ENCODE measurements around the gene SOD2. TPM values are rescaled to one million over a fixed set of nuclear protein-coding genes. Genes with fewer than 3 reads are reported as not detected.
A peak's percentile ranks its signal among the peaks of the same experiment; 100 is the strongest.

Gene SOD2
- total and polyA plus RNA-seq, 11 donors = 263 to 1,000 (median 737) TPM

GRCh38 chr6:159728531-159728964, 35.5 kb upstream of the SOD2 start:
- no peak for TF ChIP-seq CTCF (IDR thresholded peaks at IDR 0.05)
- TF ChIP-seq POLR2A (IDR thresholded peaks at IDR 0.05) = no peak
- Histone ChIP-seq H3K27me3 (no peaks in the 10 kb centered on the region), H3K27ac (peak overlapping the region; percentile 95 to 100 (median 99)), H3K36me3 (peaks cover 0 to 10% (median 0%) of the 10 kb centered on the region in 9 donors), H3K4me3 (peak overlapping the region; percentile 64 to 98 (median 92)), H3K4me1 (peaks cover 3 to 66% (median 48%) of the 10 kb centered on the region in 12 donors), H3K9me3 (no peaks in the 10 kb centered on the region)
- 2 to 4% (median 2%) methylated on average over 9 of the region's 9 CpGs for WGBS, 4 donors
- DNase-seq (no peak), ATAC-seq (no peak)
- intact Hi-C loops (cut with DNase I) = loop anchor here in 7 of 10 donors (5.0 kb wide), 4 partner anchors 34 to 64 kb away; partner anchors contain the start of genes TCP1 (in 4 of the 7), ACAT2 (in 1 of the 7), MRPL18 (in 1 of the 7) and SOD2 (in 1 of the 7)

- no peaks in the 10 kb centered on the region for H3K9me3 ChIP-seq
- H3K4me1 ChIP-seq = peaks cover 3 to 59% (median 47%) of the 10 kb centered on the region in 12 donors
- TF ChIP-seq CTCF (IDR thresholded peaks at IDR 0.05) (peak in 1 of 12 donors; percentile 11), POLR2A (IDR thresholded peaks at IDR 0.05) (no peak)
- peak in 2 of 5 donors; percentile 61 to 62 for DNase-seq
- ATAC-seq = peak in 3 of 4 donors; percentile 15 to 58 (median 49)
- H3K36me3 ChIP-seq = peaks cover 0 to 10% (median 0%) of the 10 kb centered on the region in 9 donors
- peak overlapping the region; percentile 64 to 98 (median 92) for H3K4me3 ChIP-seq
- H3K27me3 ChIP-seq = no peaks in the 10 kb centered on the region
- 0 to 1% (median 1%) methylated on average over 26 to 44 of the region's 44 CpGs for WGBS, 4 donors
- intact Hi-C loops (cut with DNase I) = loop anchor here in 9 of 10 donors (1.0 to 5.0 kb wide), 12 partner anchors 33 to 64 kb away; partner anchors contain the start of genes SOD2 (in 7 of the 9), TCP1 (in 6 of the 9), ACAT2 (in 2 of the 9) and MRPL18 (in 2 of the 9)
- H3K27ac ChIP-seq = peak overlapping the region; percentile 95 to 100 (median 99)
Measured at GRCh38 chr6:159727717-159728445, 34.8 kb upstream of the SOD2 start.

GRCh38 chr6:159726918-159727716, 34.1 kb upstream of the SOD2 start, which contains the start of gene WTAP:
TSS of gene WTAP (plus strand) at chr6:159727506. CDS start at chr6:159736266, 8,760 bp downstream.
- peaks cover 3 to 52% (median 42%) of the 10 kb centered on the region in 12 donors for H3K4me1 ChIP-seq
- intact Hi-C loops (cut with DNase I) = loop anchor here in 9 of 10 donors (1.0 to 5.0 kb wide), 12 partner anchors 33 to 65 kb away; partner anchors contain the start of genes SOD2 (in 7 of the 9), TCP1 (in 6 of the 9), ACAT2 (in 2 of the 9) and MRPL18 (in 2 of the 9)
- no peaks in the 10 kb centered on the region for H3K27me3 ChIP-seq
- no peak for TF ChIP-seq CTCF (IDR thresholded peaks at IDR 0.05)
- TF ChIP-seq POLR2A (IDR thresholded peaks at IDR 0.05) = peak in 1 of 2 donors; percentile 72
- peaks cover 0 to 14% (median 0%) of the 10 kb centered on the region in 9 donors for H3K36me3 ChIP-seq
- peak within 1 kb of the TSS; percentile 95 to 100 (median 99) for H3K27ac ChIP-seq
- no peaks in the 10 kb centered on the region for H3K9me3 ChIP-seq
- peak; percentile 96 to 98 (median 97) for ATAC-seq
- peak; percentile 95 to 97 (median 97) for DNase-seq
- WGBS, 4 donors = 0 to 1% (median 0%) methylated on average over 15 to 93 of the region's 93 CpGs
- peak within 1 kb of the TSS; percentile 64 to 98 (median 92) for H3K4me3 ChIP-seq

Measured in heart left ventricle (tissue), 16 donors.